Coronary artery (tissue), 2 donors: ENCODE data around the gene MSX1.

ENCODE experiments used
- DNase-seq: peaks from one replicate; pipeline ENCODE4 v3.0.0-alpha.2; 2017; ENCODE audit warnings: low spot score
- H3K27ac ChIP-seq, 2 donors: fragments of 200-600 bp; sonication (generic); one replicate each; pipeline ENCODE4 v1.5.1; 2016 to 2019
- H3K4me3 ChIP-seq: fragments of 200-600 bp; sonication (generic); 2 replicates; pipeline ENCODE4 v1.5.1; 2016; ENCODE audit warnings: mild to moderate bottlenecking, moderate library complexity
- CTCF ChIP-seq: fragments of 200-600 bp; sonication (generic); IDR thresholded peaks from one replicate; pipeline ENCODE4 v1.5.1; 2019; ENCODE audit warnings: antibody characterized with exemption

MSX1 gene

GRCh38 chr4:4890574-4891255 lies 31.2 kb downstream of the MSX1 start:
- H3K27ac ChIP-seq: no peak overlapping the region
- DNase-seq: peak; percentile 53
- no peak overlapping the region for H3K4me3 ChIP-seq
- no peak for TF ChIP-seq CTCF

- DNase-seq: no peak
- no peak for TF ChIP-seq CTCF
- Histone ChIP-seq H3K27ac (no peak overlapping the region), H3K4me3 (no peak overlapping the region)
Observed at GRCh38 chr4:4893721-4894120, 34.3 kb downstream of the MSX1 start.

GRCh38 chr4:4899202-4899925 lies 39.9 kb downstream of the MSX1 start:
- H3K4me3 ChIP-seq: no peak overlapping the region
- H3K27ac ChIP-seq: no peak overlapping the region
- DNase-seq: peak; percentile 59
- no peak for TF ChIP-seq CTCF

- H3K4me3 ChIP-seq: no peak overlapping the region
- no peak for TF ChIP-seq CTCF
- DNase-seq: no peak
- no peak overlapping the region for H3K27ac ChIP-seq
Observed at GRCh38 chr4:4901877-4902276, 42.4 kb downstream of the MSX1 start.

GRCh38 chr4:4912155-4912554 lies 52.7 kb downstream of the MSX1 start:
- no peak for DNase-seq
- no peak for TF ChIP-seq CTCF
- Histone ChIP-seq H3K27ac (no peak overlapping the region), H3K4me3 (no peak overlapping the region)

GRCh38 chr4:4913147-4913561 lies 53.7 kb downstream of the MSX1 start:
- TF ChIP-seq CTCF: no peak
- Histone ChIP-seq H3K4me3 (no peak overlapping the region), H3K27ac (peak overlapping the region in 1 of 2 donors; percentile 64)
- peak; percentile 64 for DNase-seq
